ENCODE results near the gene NPB.
A peak's percentile ranks its signal among the peaks of the same experiment; 100 is the strongest.

The NPB gene

GRCh38 chr17:81900181-81900820 is 1.7 kb upstream of the NPB start:
- no peak overlapping the region for H3K27ac ChIP-seq (ENCODE audit: extremely low read depth, low read depth, low read length)
- H3K4me3 ChIP-seq (ENCODE audit: low read depth, low read length) = no peak overlapping the region
- ChIA-PET CTCF (no interaction called here), POLR2A (interaction anchor here (0.6 kb wide), 2 partner anchors 16 to 140 kb away, joined by 3 to 9 read pairs; no protein-coding TSS in a partner anchor)
- TF ChIP-seq ZNF449 (tag by site-specific recombination; IDR thresholded peaks at IDR 0.05) (no peak), ZNF654 (tag by site-specific recombination; IDR thresholded peaks at IDR 0.05; ENCODE audit: low read depth) (no peak), EGR2 (tag by site-specific recombination; IDR thresholded peaks at IDR 0.05; ENCODE audit: low read depth) (peak; percentile 63), ZFHX2 (tag by site-specific recombination; conservative IDR thresholded peaks at IDR 0.05) (peak; percentile 55; the same call in 1 of the 2 replicates), ZNF266 (tag by site-specific recombination; IDR thresholded peaks at IDR 0.05; ENCODE audit: low read depth) (no peak), ZNF426 (tag by site-specific recombination; IDR thresholded peaks at IDR 0.05) (no peak), ZNF112 (tag by site-specific recombination; IDR thresholded peaks at IDR 0.05) (no peak), ZNF639 (tag by site-specific recombination; IDR thresholded peaks at IDR 0.05) (no peak), ZNF530 (tag by site-specific recombination; IDR thresholded peaks at IDR 0.05; ENCODE audit: low read depth) (no peak), ZFP37 (tag by site-specific recombination; IDR thresholded peaks at IDR 0.05) (no peak)
- H3K36me3 ChIP-seq (ENCODE audit: control insufficient read depth in 2 of 2, insufficient read depth in 1 of 2, low read length in 2 of 2) = peaks cover 30 to 68% of the 10 kb centered on the region in 2 experiments
- 0 out of 2 replicates have a peak, but pooled peaks cover 4% of the 10 kb centered on the region for H3K4me1 ChIP-seq (ENCODE audit: control insufficient read depth, insufficient read depth, low read length)
- H3K9me3 ChIP-seq (ENCODE audit: control insufficient read depth, insufficient read depth, low read depth, low read length) = no peaks in the 10 kb centered on the region

GRCh38 chr17:81901167-81902022 is 643 bp upstream of the NPB start:
- POLR2A ChIA-PET = interaction anchor here (1.1 to 2.2 kb wide), 2 partner anchors 8 to 121 kb away, joined by 4 to 6 read pairs; partner anchors contain the start of genes CENPX and LRRC45
- Histone ChIP-seq H3K36me3 (ENCODE audit: control insufficient read depth in 2 of 2, insufficient read depth in 1 of 2, low read length in 2 of 2) (peaks cover 20 to 72% of the 10 kb centered on the region in 2 experiments), H3K27ac (ENCODE audit: extremely low read depth, low read depth, low read length) (no peak overlapping the region), H3K9me3 (ENCODE audit: control insufficient read depth, insufficient read depth, low read depth, low read length) (no peaks in the 10 kb centered on the region), H3K4me1 (ENCODE audit: control insufficient read depth, insufficient read depth, low read length) (0 out of 2 replicates have a peak, but pooled peaks cover 4% of the 10 kb centered on the region), H3K4me3 (ENCODE audit: low read depth, low read length) (no peak overlapping the region)
- CTCF ChIA-PET = interaction anchor here (0.9 kb wide), 1 partner anchor 205 kb away, joined by 5 read pairs; no protein-coding TSS in a partner anchor
- TF ChIP-seq ZBTB17 (tag by site-specific recombination; IDR thresholded peaks at IDR 0.05) (peak; percentile 23; the same call in 1 of the 2 replicates), SP2 (tag by site-specific recombination; IDR thresholded peaks at IDR 0.05) (no peak), REPIN1 (tag by site-specific recombination; IDR thresholded peaks at IDR 0.05; ENCODE audit: low read depth) (no peak), GLIS2 (tag by site-specific recombination; IDR thresholded peaks at IDR 0.05) (peak; percentile 61), ZNF596 (tag by site-specific recombination; IDR thresholded peaks at IDR 0.05) (no peak), ZNF654 (tag by site-specific recombination; IDR thresholded peaks at IDR 0.05; ENCODE audit: low read depth) (no peak), ZFHX2 (tag by site-specific recombination; conservative IDR thresholded peaks at IDR 0.05) (peak; percentile 16), HIC1 (tag by site-specific recombination; IDR thresholded peaks at IDR 0.05) (peak; percentile 67; the same call in 1 of the 2 replicates), MZF1 (tag by site-specific recombination; IDR thresholded peaks at IDR 0.05; ENCODE audit: borderline replicate concordance) (no peak), EGR2 (tag by site-specific recombination; IDR thresholded peaks at IDR 0.05; ENCODE audit: low read depth) (peak; percentile 5; the same call in 1 of the 2 replicates), BCL11B (tag by site-specific recombination; IDR thresholded peaks at IDR 0.05; ENCODE audit: low read depth) (no peak), ZNF768 (tag by site-specific recombination; IDR thresholded peaks at IDR 0.05) (no peak), ZNF138 (tag by site-specific recombination; IDR thresholded peaks at IDR 0.05; ENCODE audit: borderline replicate concordance) (no peak), KLF16 (tag by site-specific recombination; IDR thresholded peaks at IDR 0.05) (no peak), ZNF626 (tag by site-specific recombination; IDR thresholded peaks at IDR 0.05) (no peak), ZFP41 (tag by site-specific recombination; IDR thresholded peaks at IDR 0.05; ENCODE audit: borderline replicate concordance) (no peak)
